ENCODE measurements around the gene PSTPIP1.

The PSTPIP1 gene

DNA sequence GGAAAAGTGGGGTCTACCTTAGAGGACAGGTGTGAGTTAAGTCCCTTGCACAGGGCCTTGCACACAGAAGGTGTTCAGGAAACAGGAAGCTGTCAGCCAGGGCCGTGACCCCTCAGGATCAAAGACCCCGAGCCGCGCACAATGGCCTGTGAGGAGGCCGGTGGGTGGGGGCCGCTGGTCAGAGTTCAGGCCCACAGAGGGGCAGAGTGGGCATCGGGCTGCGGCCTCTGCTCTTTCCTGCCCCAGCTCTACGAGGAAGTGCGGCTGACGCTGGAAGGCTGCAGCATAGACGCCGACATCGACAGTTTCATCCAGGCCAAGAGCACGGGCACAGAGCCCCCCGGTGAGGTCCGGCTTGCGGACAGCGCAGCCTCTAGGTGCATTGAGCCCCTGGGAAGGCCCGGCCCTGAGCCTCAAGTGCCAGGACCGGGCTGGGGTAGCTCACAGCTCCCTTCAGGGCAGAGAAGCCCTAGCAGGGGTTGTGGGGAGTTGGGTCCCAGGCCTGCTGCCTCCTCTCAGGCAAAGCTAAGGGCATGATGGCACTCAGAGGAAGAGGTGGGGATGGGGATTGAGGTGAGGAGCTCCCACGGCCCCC, 37.2 kb downstream of the PSTPIP1 start:
- no peak for DNase-seq

DNA sequence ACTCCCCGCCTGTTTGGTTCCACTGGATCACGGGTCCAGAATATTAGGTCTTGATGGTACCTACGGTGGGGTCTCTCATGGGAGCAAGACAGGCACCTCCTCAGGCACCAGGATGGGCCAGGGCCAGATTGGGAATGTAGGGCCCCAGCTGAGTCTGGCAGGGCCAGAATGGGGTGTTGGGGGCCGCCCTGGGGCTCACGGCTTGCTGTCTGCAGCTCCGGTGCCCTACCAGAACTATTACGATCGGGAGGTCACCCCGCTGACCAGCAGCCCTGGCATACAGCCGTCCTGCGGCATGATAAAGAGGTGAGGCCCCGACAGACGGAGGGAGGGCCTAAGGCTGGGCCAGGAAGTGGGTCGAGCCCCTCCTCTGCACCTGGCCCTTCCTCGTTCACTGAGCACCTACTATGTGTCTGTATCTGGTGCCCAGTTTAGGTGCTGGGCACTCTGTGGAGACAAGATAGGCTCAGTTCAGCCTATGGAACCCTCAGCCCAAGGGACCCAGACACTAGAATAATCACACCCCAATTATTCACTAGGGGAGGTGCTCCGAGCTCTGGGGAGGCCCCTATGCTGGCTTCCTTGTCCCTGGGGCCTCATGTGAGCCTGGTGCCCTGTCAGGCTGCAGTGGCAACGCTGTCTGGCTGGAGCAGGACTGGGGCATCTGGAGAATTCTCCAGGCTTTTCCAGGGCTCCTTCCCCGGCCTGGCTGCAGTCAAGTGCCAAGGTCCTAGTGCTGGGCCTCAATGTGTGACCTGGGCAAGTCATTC, 37.9 kb downstream of the PSTPIP1 start:
- no peak for DNase-seq

DNA sequence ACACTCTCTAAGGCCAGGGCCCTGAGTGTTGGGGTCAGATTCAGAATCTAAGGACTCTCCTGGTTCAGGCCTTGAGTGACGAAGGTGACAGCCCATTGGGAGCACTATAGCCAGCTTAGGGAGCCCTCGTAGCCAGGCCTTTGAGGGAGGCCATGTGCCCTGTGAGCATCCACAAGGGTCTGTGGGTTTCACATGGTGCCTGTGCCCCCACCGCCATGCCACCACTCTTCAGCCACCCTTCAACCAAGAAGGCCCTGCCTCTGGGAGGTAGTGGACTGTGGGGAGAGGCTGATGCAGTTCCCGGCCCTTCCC, 38.4 kb downstream of the PSTPIP1 start:
- DNase-seq = no peak

DNA sequence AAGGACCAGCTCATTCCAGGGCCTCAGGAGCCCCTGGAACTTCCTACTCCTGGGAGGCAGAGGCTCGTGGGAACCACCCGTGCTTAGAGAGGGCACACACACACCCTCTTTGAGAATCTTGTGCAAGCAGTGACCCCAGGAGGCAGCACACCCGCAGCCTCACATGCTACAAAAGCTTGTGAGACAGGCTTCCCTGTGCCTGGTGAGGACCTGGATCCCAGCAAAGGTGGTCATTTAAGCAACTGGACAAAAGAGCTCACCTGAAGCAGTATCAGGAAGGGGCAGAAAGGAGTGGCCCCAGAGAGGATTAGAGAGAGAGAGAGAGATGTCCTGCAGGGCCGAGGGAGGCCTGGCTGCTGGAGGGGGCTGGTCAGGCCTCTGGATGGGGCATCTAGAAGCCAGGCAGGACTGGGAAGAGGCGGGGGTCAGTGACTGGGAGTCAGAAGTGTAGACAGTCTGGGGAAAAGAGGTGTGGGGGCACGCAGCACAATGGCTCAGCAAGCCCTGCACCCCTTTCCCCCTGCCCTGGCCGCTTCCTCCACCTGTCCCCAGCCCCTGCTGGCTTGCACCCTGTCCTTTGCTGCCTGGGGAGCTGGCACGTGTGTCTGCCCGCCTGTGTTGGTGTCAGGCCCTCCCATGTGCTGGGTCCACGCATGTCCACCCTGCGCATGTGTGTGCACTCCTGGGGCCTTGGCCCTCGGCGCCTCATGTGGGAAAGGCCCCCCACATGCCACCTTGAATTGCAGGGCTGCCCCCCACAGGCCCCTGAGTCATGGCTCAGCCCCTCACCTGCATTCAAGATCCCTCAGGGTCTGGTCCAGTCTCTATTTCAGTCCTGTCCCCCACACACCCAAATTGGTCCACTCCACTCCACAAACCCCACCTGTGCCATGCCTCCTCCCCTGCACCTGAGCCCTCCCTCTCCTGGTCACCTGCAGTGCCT, 39.1 kb downstream of the PSTPIP1 start:
- no peak for DNase-seq

DNA sequence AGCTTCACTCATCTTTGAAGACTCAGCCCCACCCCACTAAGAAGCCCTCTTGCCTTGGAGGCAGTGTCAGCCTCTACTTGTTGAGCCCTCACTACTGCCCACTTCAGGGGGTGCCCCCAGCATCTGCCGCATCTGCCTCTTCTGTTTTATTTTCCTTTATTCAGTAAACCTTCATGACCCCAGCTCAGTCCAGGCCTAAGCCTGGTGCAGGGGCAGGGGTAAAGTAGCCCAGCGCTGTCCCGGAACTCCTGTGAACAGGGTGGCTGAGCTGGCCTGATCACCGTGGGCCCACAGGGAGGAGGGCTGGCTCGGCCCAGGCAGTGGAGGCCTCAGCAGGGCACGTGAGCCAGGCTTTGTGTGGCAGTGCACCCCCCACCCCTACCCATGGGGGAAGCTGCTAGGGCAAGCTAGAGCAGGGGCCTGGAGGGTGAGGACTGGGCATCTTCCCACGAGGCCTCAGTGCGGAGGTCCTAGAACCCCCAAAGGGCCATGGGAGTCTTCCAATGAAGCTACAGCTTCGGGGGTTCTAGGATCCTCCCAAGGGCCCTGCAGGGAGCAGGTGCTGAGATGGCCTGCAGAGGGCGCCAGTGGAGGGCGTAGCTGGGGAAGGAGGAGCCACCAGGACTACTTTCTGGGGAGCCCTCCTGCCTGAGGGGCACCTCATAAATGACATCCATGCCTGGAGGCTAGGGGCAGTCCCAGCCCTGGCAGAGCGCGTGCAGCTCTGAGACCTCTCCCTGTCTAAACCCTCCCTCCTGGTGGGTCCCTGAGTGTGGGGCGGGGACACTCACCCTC, 40.0 kb downstream of the PSTPIP1 start:
- peak; percentile 79 for DNase-seq

DNA sequence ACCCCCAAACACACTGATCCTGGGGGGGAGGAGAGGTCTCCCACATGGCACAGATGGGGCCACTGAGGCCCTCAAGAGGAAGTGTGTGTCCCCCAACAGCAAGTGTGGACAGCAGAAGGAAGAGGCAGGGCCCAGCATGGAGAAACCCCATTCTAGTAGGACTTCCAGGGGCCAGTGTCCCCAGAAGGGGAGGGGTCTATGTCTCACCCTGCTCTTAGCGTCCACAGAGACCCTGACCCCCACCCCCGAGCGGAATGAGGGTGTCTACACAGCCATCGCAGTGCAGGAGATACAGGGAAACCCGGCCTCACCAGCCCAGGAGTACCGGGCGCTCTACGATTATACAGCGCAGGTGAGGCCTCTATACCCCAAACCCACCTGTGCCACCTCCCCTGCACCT, 40.7 kb downstream of the PSTPIP1 start:
- no peak for DNase-seq

DNA sequence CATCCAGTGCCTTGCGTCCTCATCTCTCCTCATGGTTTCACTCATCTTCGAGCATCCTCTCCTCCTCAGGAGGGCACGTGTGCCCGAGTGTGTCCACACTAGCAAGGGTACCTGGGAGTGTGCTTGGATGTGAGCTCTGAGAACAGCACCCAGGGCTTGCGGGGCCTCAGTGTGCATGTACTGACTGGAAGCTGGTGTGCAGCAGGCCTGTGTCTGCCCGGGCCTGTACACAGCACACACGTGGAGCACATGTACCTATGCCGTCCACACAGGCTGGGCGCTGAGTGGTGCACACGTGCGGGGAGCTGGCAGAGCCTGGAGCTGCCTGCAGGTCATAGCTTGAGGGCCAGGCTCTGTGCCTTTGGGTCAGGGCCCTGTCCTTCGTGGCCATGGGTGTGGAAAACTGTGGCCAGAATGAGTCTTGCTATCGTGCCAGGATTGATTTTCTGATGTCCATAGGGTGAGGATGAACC, 41.1 kb downstream of the PSTPIP1 start:
- no peak for DNase-seq

DNA sequence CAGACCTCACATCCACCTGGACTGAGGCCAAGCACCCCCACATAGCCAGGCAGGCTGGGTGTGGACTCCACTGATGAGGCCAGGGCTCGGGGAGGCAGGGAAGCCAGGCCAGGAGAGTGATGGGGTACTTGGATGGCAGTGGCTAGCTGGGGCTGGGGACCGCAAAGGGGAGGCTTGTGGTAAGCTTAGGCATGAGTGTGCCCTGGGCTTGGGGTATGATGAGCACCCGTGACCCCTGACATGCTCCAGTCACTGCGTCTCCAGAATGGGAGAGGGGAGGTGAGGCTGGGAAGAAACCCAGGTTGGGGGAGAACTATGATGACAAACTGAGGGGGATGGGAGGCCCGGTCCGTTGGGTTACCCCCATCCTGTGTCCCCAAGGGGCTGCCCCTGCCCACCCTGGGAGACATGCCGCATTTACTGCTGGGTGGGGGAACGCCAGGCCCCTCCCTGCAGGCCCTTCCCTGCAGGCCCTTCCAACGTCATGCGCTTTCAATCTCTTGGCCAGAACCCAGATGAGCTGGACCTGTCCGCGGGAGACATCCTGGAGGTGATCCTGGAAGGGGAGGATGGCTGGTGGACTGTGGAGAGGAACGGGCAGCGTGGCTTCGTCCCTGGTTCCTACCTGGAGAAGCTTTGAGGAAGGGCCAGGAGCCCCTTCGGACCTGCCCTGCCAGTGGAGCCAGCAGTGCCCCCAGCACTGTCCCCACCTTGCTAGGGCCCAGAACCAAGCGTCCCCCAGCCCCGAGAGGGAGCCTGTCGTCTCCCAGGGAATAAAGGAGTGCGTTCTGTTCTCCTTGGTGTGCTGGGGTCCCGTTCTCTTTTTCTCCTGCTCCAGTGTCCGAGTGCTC, 41.8 kb downstream of the PSTPIP1 start:
- no peak for DNase-seq

DNA sequence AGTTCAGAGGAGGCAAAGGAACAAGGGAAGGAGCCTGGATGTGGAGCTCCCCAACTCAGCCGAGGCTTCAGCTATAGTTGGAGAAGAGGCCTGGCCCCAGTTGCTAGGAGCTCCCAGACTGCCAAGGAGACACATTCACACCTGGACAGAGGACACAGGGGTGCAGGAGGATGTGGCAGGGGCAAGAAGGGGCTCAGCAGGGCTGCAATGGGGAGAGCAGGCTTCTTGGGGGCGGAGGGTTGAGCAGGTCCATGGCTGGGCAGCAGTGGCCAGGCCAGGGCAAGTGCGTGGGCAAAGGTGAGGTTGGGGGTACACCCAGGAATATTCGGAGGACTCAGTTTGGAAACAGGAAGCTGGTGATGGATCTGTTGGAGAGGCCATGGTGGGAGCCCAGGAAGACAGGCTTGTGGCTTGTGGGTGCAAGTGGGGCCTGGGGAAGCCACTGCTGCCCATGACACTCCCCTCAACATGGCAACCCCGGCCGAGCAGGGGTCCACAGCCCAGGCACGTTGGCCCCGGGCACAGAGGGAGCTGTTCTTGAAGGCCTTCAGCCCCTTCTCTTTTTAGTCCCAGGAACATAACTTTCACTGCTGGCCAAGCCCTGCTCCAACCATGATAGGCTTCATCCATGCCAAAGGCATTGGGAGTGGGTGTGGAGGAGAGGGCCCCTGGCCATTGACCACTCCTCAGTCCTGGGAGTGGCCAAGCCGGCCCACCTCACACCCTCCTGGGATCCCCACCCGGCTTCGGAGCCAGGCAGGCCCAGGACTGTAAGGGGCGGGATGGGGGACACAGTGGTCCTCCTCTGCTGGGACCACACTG, 42.7 kb downstream of the PSTPIP1 start:
- peak; percentile 59 for DNase-seq

DNA sequence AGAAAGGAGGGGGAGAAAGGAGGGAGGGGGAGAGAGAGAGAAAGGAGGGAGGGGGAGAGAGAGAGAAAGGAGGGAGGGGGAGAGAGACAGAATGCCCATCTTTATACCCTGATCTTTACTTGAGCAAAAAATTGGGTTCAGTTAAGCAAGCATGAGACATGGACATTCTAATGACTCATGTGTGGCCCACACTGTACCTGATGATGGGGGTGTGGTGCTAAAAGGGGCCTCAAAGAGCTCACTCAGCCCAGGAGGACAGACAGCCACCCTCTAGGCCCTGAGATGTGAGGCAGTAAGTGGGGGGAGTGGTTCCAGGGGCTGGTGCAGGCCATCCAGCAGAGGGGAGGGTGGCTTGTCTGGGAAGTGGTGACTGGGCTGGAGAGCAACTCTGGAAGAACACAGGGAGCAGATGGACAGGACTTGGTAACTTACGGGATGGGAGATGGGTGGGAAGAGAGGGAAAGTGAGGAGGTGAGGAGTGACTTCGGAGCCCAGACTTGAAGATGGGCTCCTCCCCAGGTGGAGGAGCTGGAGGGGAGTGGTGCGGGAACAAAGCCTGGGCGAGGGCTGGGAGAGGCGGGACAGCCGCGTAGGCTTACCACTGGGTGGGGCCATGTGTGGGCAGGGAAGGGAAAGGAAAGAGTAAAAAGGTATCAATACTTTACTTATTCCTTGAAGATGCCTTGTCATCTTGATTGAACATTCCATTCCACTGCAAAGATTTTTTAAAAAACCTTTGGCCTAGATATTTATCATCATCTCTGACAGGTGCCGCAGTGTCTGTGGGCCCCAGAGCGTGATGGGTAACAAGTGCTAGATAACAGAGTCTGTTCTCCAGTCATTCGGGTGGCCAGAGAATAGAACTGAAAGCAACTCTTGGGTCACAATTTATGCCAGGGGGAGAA, 43.6 kb downstream of the PSTPIP1 start:
- DNase-seq = peak; percentile 58

DNA sequence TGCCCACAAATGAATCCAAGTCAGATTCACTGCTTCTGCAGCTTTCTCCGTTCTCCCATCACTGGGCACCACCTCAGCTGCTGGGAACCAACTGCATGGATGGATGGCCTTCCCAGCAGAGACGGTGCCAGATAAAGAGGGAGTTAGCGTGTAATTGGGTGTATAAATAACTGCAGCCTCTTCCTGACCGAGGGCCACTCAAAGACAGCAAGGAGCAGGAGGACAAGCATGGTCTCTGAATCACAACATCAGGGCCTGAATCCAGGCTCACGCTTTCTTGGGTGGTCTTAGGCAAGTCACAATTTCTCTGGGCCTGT, 44.2 kb downstream of the PSTPIP1 start:
- DNase-seq = no peak

DNA sequence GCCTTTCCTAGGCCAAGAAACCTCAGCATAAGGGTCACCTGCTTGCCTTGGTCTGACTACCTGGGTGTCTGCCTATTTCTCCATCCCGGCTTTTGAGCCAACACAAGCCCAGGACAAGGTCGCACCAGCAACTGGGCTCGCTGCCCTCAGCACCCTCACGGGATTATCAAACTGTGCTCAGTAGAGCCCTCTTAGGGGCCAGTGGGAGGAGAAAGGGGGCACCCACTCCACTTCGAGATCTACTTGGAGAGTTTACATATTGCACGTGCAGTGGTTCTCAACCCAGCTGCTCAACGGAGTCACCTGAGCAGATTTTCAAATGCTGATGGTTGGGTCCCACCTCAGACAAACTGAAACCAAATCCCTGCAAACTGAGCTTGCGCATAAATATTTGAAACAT, 44.9 kb downstream of the PSTPIP1 start:
- DNase-seq = peak; percentile 58

DNA sequence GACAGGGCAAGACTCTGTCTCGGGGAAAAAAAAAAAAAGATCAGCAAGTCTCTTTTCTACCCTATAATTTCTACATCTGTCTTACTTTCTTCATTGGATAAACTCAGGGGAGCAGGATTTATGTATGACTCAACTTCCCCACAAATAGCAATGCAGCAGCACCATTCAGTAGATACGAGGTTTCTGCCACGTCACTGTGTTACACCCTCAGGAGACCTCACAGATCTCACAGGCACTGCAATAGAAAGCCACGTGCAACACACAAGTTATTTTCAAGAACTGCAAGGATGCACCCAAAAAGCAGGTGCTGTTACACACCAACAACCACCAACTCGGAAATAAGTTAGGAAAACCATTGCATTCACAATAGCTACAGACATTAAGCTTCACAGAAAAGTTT, 45.7 kb downstream of the PSTPIP1 start:
- no peak for DNase-seq

DNA sequence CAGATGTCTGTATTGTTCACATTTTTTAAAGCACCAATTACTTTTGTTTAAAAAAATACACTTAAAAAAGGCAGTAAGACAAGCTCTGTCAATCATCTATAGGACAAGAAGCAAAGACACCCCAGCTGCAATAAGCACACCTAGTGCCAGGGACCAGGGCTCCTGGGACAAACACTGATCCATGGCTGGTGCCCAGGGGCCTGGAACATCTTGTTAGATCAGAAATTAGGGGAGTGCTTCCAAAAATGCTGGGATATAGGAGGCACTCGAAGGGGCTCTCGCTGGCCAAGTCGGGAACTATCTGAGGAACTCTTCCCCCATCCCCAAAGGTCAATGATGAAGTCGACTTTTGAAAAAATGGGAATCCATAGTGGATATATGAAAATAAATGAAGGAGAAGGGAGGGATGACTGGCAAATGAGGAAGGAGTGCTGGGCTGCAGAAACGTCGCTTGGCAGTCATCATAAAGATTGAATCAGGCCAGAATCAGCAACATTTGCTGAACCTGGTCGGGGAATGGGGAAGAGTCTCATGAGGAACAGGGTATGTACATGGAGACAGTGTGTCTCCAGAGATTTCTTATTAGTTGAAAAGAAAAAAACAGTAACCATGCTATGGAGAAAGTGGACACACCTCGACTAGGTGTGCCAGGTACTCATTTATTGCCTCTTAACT, 47.5 kb downstream of the PSTPIP1 start:
- no peak for DNase-seq

DNA sequence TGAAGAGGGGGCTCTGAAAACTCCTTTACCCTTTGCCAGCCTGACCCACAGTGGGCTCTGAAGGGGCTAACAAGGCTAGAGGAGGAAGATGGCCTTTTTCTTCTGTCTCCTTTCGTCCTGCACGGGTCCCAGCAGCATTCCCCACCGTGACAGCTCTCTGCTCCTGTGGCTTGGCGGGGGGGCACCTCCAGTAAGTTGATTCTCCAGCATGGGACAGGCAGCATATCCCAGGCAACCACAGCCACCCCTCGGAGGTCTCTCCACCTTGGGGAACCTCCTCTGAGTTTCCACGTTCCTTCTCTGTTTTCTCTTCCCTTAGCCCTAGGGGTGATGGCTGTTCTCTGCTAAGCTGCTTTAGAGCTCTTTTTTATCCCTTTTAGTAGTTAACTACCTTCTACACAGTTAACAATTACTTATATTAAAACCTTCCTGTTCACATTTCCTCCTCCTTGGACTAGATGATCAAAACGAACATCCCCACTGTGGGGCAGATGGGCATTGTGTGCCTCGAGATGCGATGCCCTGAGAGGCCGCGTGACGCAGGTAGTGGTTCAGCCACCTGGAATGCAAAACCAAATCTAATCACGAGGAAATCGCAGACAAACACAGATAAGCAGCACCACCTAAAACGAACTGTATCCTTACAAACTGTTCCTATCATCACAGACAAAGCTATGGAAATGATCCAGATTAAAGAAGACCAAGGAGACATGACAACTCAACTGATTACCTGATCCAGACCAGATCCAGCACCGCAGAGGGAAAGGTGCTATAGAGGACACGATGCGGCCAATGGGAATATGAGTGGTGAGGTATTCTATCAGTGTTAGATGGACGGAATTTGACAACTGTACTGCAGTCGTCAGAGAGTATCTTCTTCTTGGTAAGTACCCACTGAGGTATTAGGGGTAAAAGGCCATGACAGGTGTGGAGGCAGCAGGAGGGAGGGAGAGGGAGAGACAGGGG, 48.3 kb downstream of the PSTPIP1 start:
- DNase-seq = no peak

DNA sequence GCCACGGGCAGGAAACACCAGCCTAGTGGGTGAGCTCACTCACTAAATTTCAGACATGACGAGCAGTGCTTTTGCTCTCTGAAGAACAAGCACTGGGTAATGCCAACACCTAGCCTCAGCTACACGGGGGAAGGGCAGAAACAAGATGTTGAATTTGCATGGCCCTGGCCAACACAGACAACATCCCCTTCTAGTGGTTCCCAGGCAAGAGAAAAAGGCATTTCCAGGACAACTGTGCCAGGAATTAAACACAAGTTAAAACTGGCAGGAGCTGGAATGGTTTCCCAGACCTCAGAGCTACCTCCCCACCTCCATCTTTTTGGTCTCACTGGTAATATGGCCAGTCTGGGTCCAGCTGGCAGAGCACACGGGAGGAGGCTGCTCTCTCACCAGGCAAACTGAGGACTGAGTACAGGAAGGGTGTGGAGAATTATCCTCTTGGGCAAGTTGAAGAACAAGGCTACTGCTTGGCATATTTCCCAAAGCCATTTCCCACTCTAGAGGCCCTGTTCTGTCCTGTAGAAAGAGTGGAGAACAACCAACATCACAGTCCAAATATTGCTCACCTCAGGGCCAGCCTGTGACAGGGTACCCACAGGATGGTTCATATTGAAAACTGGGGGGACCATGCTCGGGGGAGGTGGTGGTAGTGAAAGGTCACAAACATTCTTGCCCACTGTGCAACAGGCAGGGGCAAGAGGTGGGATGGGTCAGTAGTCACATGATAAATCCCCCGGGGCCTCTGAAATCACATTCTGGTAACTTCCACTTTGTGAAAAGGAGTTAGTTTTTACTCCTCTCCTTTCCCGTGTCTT, 49.5 kb downstream of the PSTPIP1 start:
- no peak for DNase-seq

DNA sequence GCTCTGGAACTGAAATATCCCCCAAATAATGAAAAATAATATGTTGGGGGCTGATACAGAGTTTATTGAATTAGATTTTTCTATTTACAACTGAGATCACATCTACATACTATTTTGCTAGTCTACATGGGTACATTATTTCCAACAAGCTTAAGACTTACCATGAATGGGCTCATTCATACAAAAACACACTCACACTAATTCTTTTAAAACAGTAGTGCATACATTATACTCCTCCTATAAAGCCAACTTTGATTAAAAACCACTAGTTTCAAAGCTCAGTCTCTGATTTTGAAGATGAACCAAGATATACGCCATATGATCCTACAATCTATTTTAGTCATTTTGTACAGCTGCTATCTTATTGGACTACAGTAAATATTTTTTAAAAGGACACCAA, 51.1 kb downstream of the PSTPIP1 start:
- no peak for DNase-seq

Measured in activated CD8-positive, alpha-beta memory T cell treated with anti-CD3 and anti-CD28 coated beads for 24 hours (primary cell).